DND-41 (cell line): ENCODE results near the gene RELT.
A peak's percentile ranks its signal among the peaks of the same experiment; 100 is the strongest.

Experiments used
- ATAC-seq: fragments of 200-7000 bp; cut with Tn5 transposase; 3 replicates; pipeline ENCODE4 v1.9.1; 2021; ENCODE audit warnings: low read depth; ENCODE audit not compliant: insufficient read depth
- DNase-seq: peaks from one replicate; pipeline ENCODE4 v3.0.0-alpha.2; 2020
- H2AFZ ChIP-seq: 2 replicates; pipeline ENCODE4 v1.6.0; 2012; ENCODE audit warnings: low read depth, low read length
- H3K27ac ChIP-seq: 2 replicates; pipeline ENCODE4 v1.5.1; 2012; ENCODE audit warnings: low read length, inconsistent platforms
- H3K27me3 ChIP-seq: fragments of 200-600 bp; sonication (generic); 2 replicates; pipeline ENCODE4 v1.6.0; 2012; ENCODE audit warnings: low read length, mild to moderate bottlenecking, inconsistent platforms; ENCODE audit not compliant: insufficient read depth, poor library complexity
- H3K36me3 ChIP-seq: 2 replicates; pipeline ENCODE4 v1.5.1; 2012; ENCODE audit warnings: low read length, inconsistent platforms; ENCODE audit not compliant: insufficient read depth
- H3K4me1 ChIP-seq: 2 replicates; pipeline ENCODE4 v1.5.1; 2012; ENCODE audit warnings: mild to moderate bottlenecking, low read length; ENCODE audit not compliant: insufficient read depth
- H3K4me2 ChIP-seq: 2 replicates; pipeline ENCODE4 v1.6.0; 2012; ENCODE audit warnings: mild to moderate bottlenecking, moderate library complexity, low read length, inconsistent platforms; ENCODE audit not compliant: insufficient read depth
- H3K4me3 ChIP-seq, 2 experiments: fragments of 200-600 bp in 1 of 2; shearing (Covaris generic) in 1 of 2; 2 replicates each; pipeline ENCODE4 v1.5.1; 2012 to 2016; ENCODE audit warnings: inconsistent platforms in 2 of 2, low read length in 2 of 2, mild to moderate bottlenecking in 2 of 2, low read depth in 1 of 2, moderate library complexity in 1 of 2
- H3K79me2 ChIP-seq: 2 replicates; pipeline ENCODE4 v1.6.0; 2012; ENCODE audit warnings: low read length, inconsistent platforms; ENCODE audit not compliant: insufficient read depth
- H3K9ac ChIP-seq: 2 replicates; pipeline ENCODE4 v1.6.0; 2012; ENCODE audit warnings: low read depth, mild to moderate bottlenecking, inconsistent platforms, low read length, moderate library complexity
- H3K9me3 ChIP-seq: 2 replicates; pipeline ENCODE4 v1.5.1; 2012; ENCODE audit warnings: low read length, moderate library complexity, mild to moderate bottlenecking, inconsistent platforms; ENCODE audit not compliant: insufficient read depth, severe bottlenecking
- H4K20me1 ChIP-seq: 2 replicates; pipeline ENCODE4 v1.6.0; 2012; ENCODE audit warnings: low read length; ENCODE audit not compliant: insufficient read depth
- EZH2 ChIP-seq: IDR thresholded peaks from 3 replicates; pipeline ENCODE4 v1.6.1; 2012; ENCODE audit warnings: borderline replicate concordance, low read depth, mild to moderate bottlenecking, moderate library complexity, low read length, inconsistent platforms; ENCODE audit not compliant: severe bottlenecking
- TF ChIP-seq, protein P1 (sequence below): IDR thresholded peaks from 2 replicates; pipeline ENCODE4 v1.5.1; 2012; ENCODE audit warnings: borderline replicate concordance, low read length, moderate library complexity, mild to moderate bottlenecking; ENCODE audit not compliant: poor library complexity, severe bottlenecking; ENCODE audit errors: extremely low read depth

RELT gene

GRCh38 chr11:73403541-73403940, 27.3 kb downstream of the RELT start:
- no peak overlapping the region for H2AFZ ChIP-seq
- H4K20me1 ChIP-seq = no peaks in the 10 kb centered on the region
- H3K4me2 ChIP-seq = no peak overlapping the region
- H3K4me3 ChIP-seq = no peak overlapping the region
- no peaks in the 10 kb centered on the region for H3K27me3 ChIP-seq
- no peaks in the 10 kb centered on the region for H3K79me2 ChIP-seq
- H3K4me1 ChIP-seq = no peaks in the 10 kb centered on the region
- ATAC-seq (no peak), DNase-seq (no peak)
- H3K27ac ChIP-seq = no peak overlapping the region
- H3K9ac ChIP-seq = no peak overlapping the region
- TF ChIP-seq EZH2 = no peak
- TF ChIP-seq, protein P1, sequence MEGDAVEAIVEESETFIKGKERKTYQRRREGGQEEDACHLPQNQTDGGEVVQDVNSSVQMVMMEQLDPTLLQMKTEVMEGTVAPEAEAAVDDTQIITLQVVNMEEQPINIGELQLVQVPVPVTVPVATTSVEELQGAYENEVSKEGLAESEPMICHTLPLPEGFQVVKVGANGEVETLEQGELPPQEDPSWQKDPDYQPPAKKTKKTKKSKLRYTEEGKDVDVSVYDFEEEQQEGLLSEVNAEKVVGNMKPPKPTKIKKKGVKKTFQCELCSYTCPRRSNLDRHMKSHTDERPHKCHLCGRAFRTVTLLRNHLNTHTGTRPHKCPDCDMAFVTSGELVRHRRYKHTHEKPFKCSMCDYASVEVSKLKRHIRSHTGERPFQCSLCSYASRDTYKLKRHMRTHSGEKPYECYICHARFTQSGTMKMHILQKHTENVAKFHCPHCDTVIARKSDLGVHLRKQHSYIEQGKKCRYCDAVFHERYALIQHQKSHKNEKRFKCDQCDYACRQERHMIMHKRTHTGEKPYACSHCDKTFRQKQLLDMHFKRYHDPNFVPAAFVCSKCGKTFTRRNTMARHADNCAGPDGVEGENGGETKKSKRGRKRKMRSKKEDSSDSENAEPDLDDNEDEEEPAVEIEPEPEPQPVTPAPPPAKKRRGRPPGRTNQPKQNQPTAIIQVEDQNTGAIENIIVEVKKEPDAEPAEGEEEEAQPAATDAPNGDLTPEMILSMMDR = no peak
- peaks cover 36% of the 10 kb centered on the region for H3K36me3 ChIP-seq
- H3K9me3 ChIP-seq = no peaks in the 10 kb centered on the region

DNA sequence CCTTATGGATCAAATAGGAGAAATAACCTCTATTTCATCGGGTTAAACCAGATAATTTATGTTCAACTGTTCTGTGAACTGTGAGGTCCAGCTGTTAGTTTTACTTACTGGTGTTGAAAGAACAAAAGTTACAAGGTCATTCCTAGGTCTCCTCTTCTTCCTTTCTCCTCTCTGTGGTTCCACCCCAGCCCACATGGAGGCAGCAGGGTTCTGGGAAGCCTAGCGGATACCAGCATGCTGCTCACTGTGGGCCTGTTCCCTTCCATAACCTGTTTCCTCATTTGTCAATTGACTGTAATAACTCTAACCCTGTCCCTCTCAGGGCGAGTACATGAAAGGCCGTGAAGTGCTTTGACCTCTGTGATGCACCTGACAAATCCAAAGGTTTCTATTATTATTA, 27.8 kb downstream of the RELT start:
- peaks cover 39% of the 10 kb centered on the region for H3K36me3 ChIP-seq
- DNase-seq (peak; percentile 26), ATAC-seq (peak; percentile 35; the same call in 1 of the 3 replicates)
- no peak overlapping the region for H3K4me2 ChIP-seq
- no peak overlapping the region for H3K4me3 ChIP-seq
- no peaks in the 10 kb centered on the region for H4K20me1 ChIP-seq
- no peak overlapping the region for H2AFZ ChIP-seq
- no peaks in the 10 kb centered on the region for H3K79me2 ChIP-seq
- no peaks in the 10 kb centered on the region for H3K9me3 ChIP-seq
- TF ChIP-seq EZH2 = no peak
- TF ChIP-seq, protein P1 = peak; percentile 58
- H3K9ac ChIP-seq = no peak overlapping the region
- H3K27me3 ChIP-seq = no peaks in the 10 kb centered on the region
- H3K27ac ChIP-seq = no peak overlapping the region
- no peaks in the 10 kb centered on the region for H3K4me1 ChIP-seq

- Histone ChIP-seq H4K20me1 (no peaks in the 10 kb centered on the region), H3K4me2 (no peak overlapping the region), H3K79me2 (no peaks in the 10 kb centered on the region), H3K27me3 (no peaks in the 10 kb centered on the region), H2AFZ (no peak overlapping the region), H3K4me1 (no peaks in the 10 kb centered on the region), H3K4me3 (no peak overlapping the region), H3K9ac (no peak overlapping the region), H3K9me3 (no peaks in the 10 kb centered on the region), H3K36me3 (peaks cover 45% of the 10 kb centered on the region), H3K27ac (no peak overlapping the region)
- DNase-seq (no peak), ATAC-seq (no peak)
- TF ChIP-seq EZH2 = no peak
- TF ChIP-seq, protein P1 = no peak
Observed at GRCh38 chr11:73404506-73405145, 28.4 kb downstream of the RELT start.
